ENCODE results near the gene ART4. TPM values are rescaled to one million over a fixed set of nuclear protein-coding genes. Genes with fewer than 3 reads are reported as not detected.
A peak's percentile ranks its signal among the peaks of the same experiment; 100 is the strongest.

Gene ART4
- total and polyA plus RNA-seq, 4 donors: 0.17 to 1.2 (median 0.23) TPM; not detected in 1

DNA sequence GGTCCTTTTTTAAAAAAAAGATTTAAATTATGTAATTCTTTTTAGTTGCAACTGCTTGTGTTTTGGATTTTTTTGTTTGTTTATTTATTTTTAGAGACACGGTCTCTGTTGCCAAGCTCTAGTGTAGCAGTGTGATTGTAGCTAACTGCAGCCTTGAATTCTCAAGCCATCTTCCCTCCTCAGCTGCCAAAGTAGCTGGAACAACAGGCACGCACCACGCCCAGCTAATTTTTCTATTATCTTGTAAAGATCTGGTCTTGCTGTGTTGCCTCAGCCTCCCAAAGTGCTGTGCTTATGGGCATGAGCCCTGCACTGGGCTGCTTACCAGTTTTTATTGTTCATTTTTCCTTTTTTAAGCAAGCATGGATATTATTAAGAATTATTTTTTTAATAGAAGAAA, 10.6 kb upstream of the ART4 start:
- peak in 1 of 6 donors; percentile 30 for DNase-seq (ENCODE audit: low read depth in 4 of 6, low spot score in 6 of 6)
- Histone ChIP-seq H3K36me3 (ENCODE audit: control insufficient read depth, insufficient read depth, low read length) (no peaks in the 10 kb centered on the region), H3K4me1 (ENCODE audit: control insufficient read depth, insufficient read depth, low read length) (no peaks in the 10 kb centered on the region), H3K27ac (ENCODE audit: low read depth, low read length) (peak overlapping the region; percentile 40), H3K27me3 (ENCODE audit: control insufficient read depth, insufficient read depth, low read length) (no peaks in the 10 kb centered on the region), H3K9me3 (ENCODE audit: control insufficient read depth, insufficient read depth, low read length) (peaks cover 9% of the 10 kb centered on the region), H3K4me3 (ENCODE audit: low read depth, low read length) (no peak overlapping the region)
- WGBS (ENCODE audit: insufficient coverage): no CpG with 5 or more reads among the region's 3 CpGs

GRCh38 chr12:14852880-14853279, 9.6 kb upstream of the ART4 start:
- H3K4me1 ChIP-seq (ENCODE audit: control insufficient read depth, insufficient read depth, low read length): no peaks in the 10 kb centered on the region
- H3K27me3 ChIP-seq (ENCODE audit: control insufficient read depth, insufficient read depth, low read length): no peaks in the 10 kb centered on the region
- no peaks in the 10 kb centered on the region for H3K36me3 ChIP-seq (ENCODE audit: control insufficient read depth, insufficient read depth, low read length)
- peaks cover 7% of the 10 kb centered on the region for H3K9me3 ChIP-seq (ENCODE audit: control insufficient read depth, insufficient read depth, low read length)
- no peak overlapping the region for H3K27ac ChIP-seq (ENCODE audit: low read depth, low read length)
- no peak for DNase-seq (ENCODE audit: low read depth in 4 of 6, low spot score in 6 of 6)
- no peak overlapping the region for H3K4me3 ChIP-seq (ENCODE audit: low read depth, low read length)

DNA sequence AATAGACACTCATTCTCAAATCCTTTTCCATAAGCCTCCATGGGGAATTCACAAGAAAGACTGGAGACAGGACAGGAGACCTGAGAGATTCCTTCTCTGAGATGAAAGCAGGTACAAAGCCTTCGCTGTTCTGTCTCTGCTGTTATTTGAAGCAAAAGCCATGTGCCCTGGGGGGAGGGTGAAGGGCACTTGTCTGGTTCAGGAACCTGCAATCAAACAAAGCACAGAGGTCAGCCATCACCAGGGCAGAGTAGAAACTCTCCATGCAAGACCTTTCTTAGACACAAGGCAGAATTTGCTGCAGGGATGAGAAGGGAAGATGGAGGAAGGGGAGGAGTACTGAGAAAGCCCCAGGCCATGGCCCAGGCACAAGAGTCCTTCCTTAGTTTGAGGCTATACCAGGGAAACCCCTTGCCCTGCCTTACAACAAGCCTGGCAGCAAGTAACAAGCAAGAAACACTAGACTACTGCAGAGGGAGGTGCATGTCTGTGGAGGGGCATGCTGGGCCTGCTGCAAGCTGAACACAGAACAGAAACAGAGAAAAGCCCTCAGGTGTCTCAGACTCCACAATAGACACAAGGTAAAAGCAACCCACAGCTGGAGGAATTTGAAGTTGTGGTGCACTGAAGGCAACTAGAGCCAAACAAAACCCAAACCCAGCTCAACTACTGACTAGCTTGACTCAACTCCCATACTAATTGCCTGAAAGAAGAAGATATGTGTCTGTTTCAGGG, 7.8 kb upstream of the ART4 start:
- DNase-seq (ENCODE audit: low read depth in 4 of 6, low spot score in 6 of 6): no peak
- no peak overlapping the region for H3K27ac ChIP-seq (ENCODE audit: low read depth, low read length)

DNA sequence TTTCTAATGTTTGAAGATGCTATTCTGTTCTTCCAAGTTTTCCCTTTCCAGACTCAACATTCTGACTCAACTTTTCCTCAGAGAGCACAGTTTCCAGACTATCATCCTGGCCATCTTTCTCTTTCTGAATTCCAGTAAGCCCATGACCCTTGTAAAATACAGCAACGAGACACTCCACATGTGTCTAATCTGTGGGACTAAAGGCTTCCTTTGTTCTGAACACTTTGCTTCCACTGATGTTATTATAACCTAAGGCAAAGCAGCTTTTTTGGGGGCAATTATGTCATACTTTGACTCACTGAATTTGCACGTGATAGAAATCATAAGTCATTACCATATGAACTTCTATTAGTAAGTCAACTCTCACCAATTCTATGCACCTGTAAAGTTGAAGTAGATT, 6.3 kb upstream of the ART4 start:
- Histone ChIP-seq H3K27ac (ENCODE audit: low read depth, low read length) (peak overlapping the region; percentile 33), H3K36me3 (ENCODE audit: control insufficient read depth, insufficient read depth, low read length) (no peaks in the 10 kb centered on the region), H3K9me3 (ENCODE audit: control insufficient read depth, insufficient read depth, low read length) (no peaks in the 10 kb centered on the region), H3K27me3 (ENCODE audit: control insufficient read depth, insufficient read depth, low read length) (no peaks in the 10 kb centered on the region), H3K4me1 (ENCODE audit: control insufficient read depth, insufficient read depth, low read length) (no peaks in the 10 kb centered on the region), H3K4me3 (ENCODE audit: low read depth, low read length) (no peak overlapping the region)
- WGBS (ENCODE audit: insufficient coverage): 40% methylated on average over 1 of the region's 2 CpGs
- peak in 1 of 6 donors; percentile 35 for DNase-seq (ENCODE audit: low read depth in 4 of 6, low spot score in 6 of 6)

More for the DNA sequence above, 7.8 kb upstream of the ART4 start:
- no CpG with 5 or more reads among the region's 1 CpG for WGBS (ENCODE audit: insufficient coverage)
- H3K27me3 ChIP-seq (ENCODE audit: control insufficient read depth, insufficient read depth, low read length): no peaks in the 10 kb centered on the region
- H3K36me3 ChIP-seq (ENCODE audit: control insufficient read depth, insufficient read depth, low read length): no peaks in the 10 kb centered on the region
- H3K4me1 ChIP-seq (ENCODE audit: control insufficient read depth, insufficient read depth, low read length): no peaks in the 10 kb centered on the region
- peaks cover 2% of the 10 kb centered on the region for H3K9me3 ChIP-seq (ENCODE audit: control insufficient read depth, insufficient read depth, low read length)
- no peak overlapping the region for H3K4me3 ChIP-seq (ENCODE audit: low read depth, low read length)

GRCh38 chr12:14846876-14847580, 3.7 kb upstream of the ART4 start:
- Histone ChIP-seq H3K36me3 (ENCODE audit: control insufficient read depth, insufficient read depth, low read length) (no peaks in the 10 kb centered on the region), H3K27me3 (ENCODE audit: control insufficient read depth, insufficient read depth, low read length) (no peaks in the 10 kb centered on the region), H3K4me1 (ENCODE audit: control insufficient read depth, insufficient read depth, low read length) (no peaks in the 10 kb centered on the region), H3K27ac (ENCODE audit: low read depth, low read length) (no peak overlapping the region), H3K4me3 (ENCODE audit: low read depth, low read length) (no peak overlapping the region), H3K9me3 (ENCODE audit: control insufficient read depth, insufficient read depth, low read length) (no peaks in the 10 kb centered on the region)
- DNase-seq (ENCODE audit: low read depth in 4 of 6, low spot score in 6 of 6): peak in 1 of 6 donors; percentile 48
- 60% methylated on average over 1 of the region's 4 CpGs for WGBS (ENCODE audit: insufficient coverage)

- H3K4me3 ChIP-seq (ENCODE audit: low read depth, low read length): no peak overlapping the region
- DNase-seq (ENCODE audit: low read depth in 4 of 6, low spot score in 6 of 6): no peak
- no peak overlapping the region for H3K27ac ChIP-seq (ENCODE audit: low read depth, low read length)
- H3K36me3 ChIP-seq (ENCODE audit: control insufficient read depth, insufficient read depth, low read length): no peaks in the 10 kb centered on the region
- no peaks in the 10 kb centered on the region for H3K9me3 ChIP-seq (ENCODE audit: control insufficient read depth, insufficient read depth, low read length)
- no peaks in the 10 kb centered on the region for H3K4me1 ChIP-seq (ENCODE audit: control insufficient read depth, insufficient read depth, low read length)
- no peaks in the 10 kb centered on the region for H3K27me3 ChIP-seq (ENCODE audit: control insufficient read depth, insufficient read depth, low read length)
- 60% methylated on average over 1 of the region's 3 CpGs for WGBS (ENCODE audit: insufficient coverage)
Measured at GRCh38 chr12:14846042-14846587, 2.8 kb upstream of the ART4 start.

DNA sequence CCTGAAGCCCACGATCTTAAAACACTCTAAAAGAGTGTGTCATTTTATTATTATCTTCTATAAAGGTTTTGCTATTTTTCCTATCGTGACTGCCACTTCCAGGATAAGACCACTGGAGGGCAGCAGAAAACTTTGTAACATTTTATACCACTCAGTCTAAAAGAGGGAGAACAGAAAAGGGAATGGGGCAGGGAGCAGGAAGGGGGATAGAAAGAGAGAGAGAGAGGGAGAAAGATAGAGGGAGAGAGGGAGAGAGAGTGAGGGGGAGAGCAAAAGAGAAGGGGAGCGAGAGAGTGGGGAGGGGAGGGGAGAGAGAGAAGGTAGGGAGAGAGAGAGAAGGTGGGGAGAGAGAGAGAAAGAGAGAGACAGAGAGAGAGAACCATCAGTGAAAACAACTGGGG, 2.0 kb upstream of the ART4 start:
- Histone ChIP-seq H3K27me3 (ENCODE audit: control insufficient read depth, insufficient read depth, low read length) (no peaks in the 10 kb centered on the region), H3K27ac (ENCODE audit: low read depth, low read length) (no peak overlapping the region), H3K4me3 (ENCODE audit: low read depth, low read length) (no peak overlapping the region), H3K9me3 (ENCODE audit: control insufficient read depth, insufficient read depth, low read length) (no peaks in the 10 kb centered on the region), H3K4me1 (ENCODE audit: control insufficient read depth, insufficient read depth, low read length) (no peaks in the 10 kb centered on the region), H3K36me3 (ENCODE audit: control insufficient read depth, insufficient read depth, low read length) (no peaks in the 10 kb centered on the region)
- WGBS (ENCODE audit: insufficient coverage): 20% methylated on average over 1 of the region's 3 CpGs
- peak in 5 of 6 donors; percentile 33 to 92 (median 54) for DNase-seq (ENCODE audit: low read depth in 4 of 6, low spot score in 6 of 6)

DNA sequence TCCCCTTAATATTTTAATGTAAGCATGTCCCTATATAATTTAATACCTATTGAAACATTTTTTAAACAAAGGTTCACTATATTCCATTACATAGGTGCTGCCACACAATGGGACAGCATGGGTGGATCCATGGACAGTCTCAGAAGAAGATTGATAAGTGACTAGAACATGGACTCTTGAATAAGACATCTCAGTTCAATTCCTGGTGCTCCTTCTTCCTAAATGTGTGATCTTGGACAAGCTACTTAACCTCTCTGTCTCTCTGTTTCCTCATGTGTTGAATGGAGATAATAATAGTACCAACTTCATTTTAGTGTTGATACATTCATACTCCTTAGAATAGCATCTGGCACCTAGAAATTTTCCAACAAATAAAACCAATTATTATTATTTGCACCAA, 1.1 kb upstream of the ART4 start:
- no peaks in the 10 kb centered on the region for H3K4me1 ChIP-seq (ENCODE audit: control insufficient read depth, insufficient read depth, low read length)
- H3K27ac ChIP-seq (ENCODE audit: low read depth, low read length): no peak overlapping the region
- H3K9me3 ChIP-seq (ENCODE audit: control insufficient read depth, insufficient read depth, low read length): no peaks in the 10 kb centered on the region
- DNase-seq (ENCODE audit: low read depth in 4 of 6, low spot score in 6 of 6): no peak
- H3K36me3 ChIP-seq (ENCODE audit: control insufficient read depth, insufficient read depth, low read length): no peaks in the 10 kb centered on the region
- H3K4me3 ChIP-seq (ENCODE audit: low read depth, low read length): no peak overlapping the region
- no peaks in the 10 kb centered on the region for H3K27me3 ChIP-seq (ENCODE audit: control insufficient read depth, insufficient read depth, low read length)

DNA sequence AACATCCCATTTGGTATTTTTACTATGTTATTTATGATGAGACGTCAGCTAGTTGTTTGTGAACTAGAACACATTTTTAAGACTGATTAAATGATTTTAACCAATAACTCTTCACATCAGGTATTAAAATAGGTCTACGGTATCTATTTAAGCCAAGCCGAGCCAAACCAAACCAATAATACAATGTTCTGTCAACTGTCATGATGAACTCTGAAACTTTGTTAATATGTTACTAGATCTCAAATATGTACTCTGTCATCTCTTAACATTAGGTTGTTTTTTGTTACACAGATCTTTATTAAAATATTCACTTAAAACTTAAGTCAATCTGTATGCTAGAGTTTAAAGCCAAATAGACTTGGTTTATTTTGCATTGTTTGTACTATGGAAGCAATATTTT, 1.0 kb downstream of the ART4 start:
- no peak for DNase-seq (ENCODE audit: low read depth in 4 of 6, low spot score in 6 of 6)
- Histone ChIP-seq H3K9me3 (ENCODE audit: control insufficient read depth, insufficient read depth, low read length) (no peaks in the 10 kb centered on the region), H3K27me3 (ENCODE audit: control insufficient read depth, insufficient read depth, low read length) (no peaks in the 10 kb centered on the region), H3K4me1 (ENCODE audit: control insufficient read depth, insufficient read depth, low read length) (no peaks in the 10 kb centered on the region), H3K4me3 (ENCODE audit: low read depth, low read length) (no peak overlapping the region), H3K36me3 (ENCODE audit: control insufficient read depth, insufficient read depth, low read length) (no peaks in the 10 kb centered on the region), H3K27ac (ENCODE audit: low read depth, low read length) (no peak overlapping the region)
- WGBS (ENCODE audit: insufficient coverage): no CpG with 5 or more reads among the region's 3 CpGs

- H3K4me1 ChIP-seq (ENCODE audit: control insufficient read depth, insufficient read depth, low read length): no peaks in the 10 kb centered on the region
- H3K27me3 ChIP-seq (ENCODE audit: control insufficient read depth, insufficient read depth, low read length): no peaks in the 10 kb centered on the region
- no peak overlapping the region for H3K4me3 ChIP-seq (ENCODE audit: low read depth, low read length)
- no peaks in the 10 kb centered on the region for H3K9me3 ChIP-seq (ENCODE audit: control insufficient read depth, insufficient read depth, low read length)
- no peak for DNase-seq (ENCODE audit: low read depth in 4 of 6, low spot score in 6 of 6)
- no peaks in the 10 kb centered on the region for H3K36me3 ChIP-seq (ENCODE audit: control insufficient read depth, insufficient read depth, low read length)
- no peak overlapping the region for H3K27ac ChIP-seq (ENCODE audit: low read depth, low read length)
- WGBS (ENCODE audit: insufficient coverage): 95% methylated on average over 2 of the region's 3 CpGs
Measured at GRCh38 chr12:14841761-14842160, 1.6 kb downstream of the ART4 start.
